ENCODE results near the gene PCMT1. TPM values are rescaled to one million over a fixed set of nuclear protein-coding genes. Genes with fewer than 3 reads are reported as not detected.

The PCMT1 gene
- total RNA-seq, 1 donor from 2014 or later: 58.5 TPM

- DNase-seq (ENCODE audit: low spot score): no peak
- no peak for TF ChIP-seq CTCF (IDR thresholded peaks at IDR 0.05; ENCODE audit: unreplicated experiment)
- no peak overlapping the region for H3K4me3 Mint-ChIP-seq (ENCODE audit: unreplicated experiment)
- no peaks in the 10 kb centered on the region for H3K4me1 Mint-ChIP-seq (ENCODE audit: unreplicated experiment)
- H3K9me3 Mint-ChIP-seq (ENCODE audit: unreplicated experiment): no peaks in the 10 kb centered on the region
- peaks cover 9% of the 10 kb centered on the region for H3K36me3 Mint-ChIP-seq (ENCODE audit: low read depth, unreplicated experiment)
- no peak overlapping the region for H3K27ac Mint-ChIP-seq (ENCODE audit: unreplicated experiment)
- no peaks in the 10 kb centered on the region for H3K27me3 Mint-ChIP-seq (ENCODE audit: unreplicated experiment)
These were observed 11.9 kb downstream of the PCMT1 start for GRCh38 chr6:149761438-149761837.

GRCh38 chr6:149763866-149764265, 14.3 kb downstream of the PCMT1 start:
- Mint-ChIP-seq H3K4me3 (ENCODE audit: unreplicated experiment) (no peak overlapping the region), H3K27ac (ENCODE audit: unreplicated experiment) (no peak overlapping the region), H3K9me3 (ENCODE audit: unreplicated experiment) (no peaks in the 10 kb centered on the region), H3K4me1 (ENCODE audit: unreplicated experiment) (no peaks in the 10 kb centered on the region), H3K27me3 (ENCODE audit: unreplicated experiment) (no peaks in the 10 kb centered on the region), H3K36me3 (ENCODE audit: low read depth, unreplicated experiment) (peaks cover 14% of the 10 kb centered on the region)
- no peak for TF ChIP-seq CTCF (IDR thresholded peaks at IDR 0.05; ENCODE audit: unreplicated experiment)
- no peak for DNase-seq (ENCODE audit: low spot score)

GRCh38 chr6:149766156-149766769, 16.7 kb downstream of the PCMT1 start:
- H3K27me3 Mint-ChIP-seq (ENCODE audit: unreplicated experiment): peaks cover 1% of the 10 kb centered on the region
- H3K27ac Mint-ChIP-seq (ENCODE audit: unreplicated experiment): no peak overlapping the region
- no peak for TF ChIP-seq CTCF (IDR thresholded peaks at IDR 0.05; ENCODE audit: unreplicated experiment)
- H3K9me3 Mint-ChIP-seq (ENCODE audit: unreplicated experiment): no peaks in the 10 kb centered on the region
- peaks cover 17% of the 10 kb centered on the region for H3K36me3 Mint-ChIP-seq (ENCODE audit: low read depth, unreplicated experiment)
- no peak overlapping the region for H3K4me3 Mint-ChIP-seq (ENCODE audit: unreplicated experiment)
- H3K4me1 Mint-ChIP-seq (ENCODE audit: unreplicated experiment): no peaks in the 10 kb centered on the region
- DNase-seq (ENCODE audit: low spot score): no peak

- Mint-ChIP-seq H3K27me3 (ENCODE audit: unreplicated experiment) (peaks cover 1% of the 10 kb centered on the region), H3K9me3 (ENCODE audit: unreplicated experiment) (no peaks in the 10 kb centered on the region), H3K4me1 (ENCODE audit: unreplicated experiment) (no peaks in the 10 kb centered on the region), H3K27ac (ENCODE audit: unreplicated experiment) (no peak overlapping the region), H3K36me3 (ENCODE audit: low read depth, unreplicated experiment) (peaks cover 17% of the 10 kb centered on the region), H3K4me3 (ENCODE audit: unreplicated experiment) (no peak overlapping the region)
- no peak for TF ChIP-seq CTCF (IDR thresholded peaks at IDR 0.05; ENCODE audit: unreplicated experiment)
- DNase-seq (ENCODE audit: low spot score): no peak
These were observed 20.1 kb downstream of the PCMT1 start for GRCh38 chr6:149769676-149770075.

GRCh38 chr6:149771185-149771584, 21.6 kb downstream of the PCMT1 start:
- Mint-ChIP-seq H3K9me3 (ENCODE audit: unreplicated experiment) (no peaks in the 10 kb centered on the region), H3K27ac (ENCODE audit: unreplicated experiment) (no peak overlapping the region)
- DNase-seq (ENCODE audit: low spot score): no peak

More at GRCh38 chr6:149771185-149771584, 21.6 kb downstream of the PCMT1 start:
- H3K4me3 Mint-ChIP-seq (ENCODE audit: unreplicated experiment): no peak overlapping the region
- H3K27me3 Mint-ChIP-seq (ENCODE audit: unreplicated experiment): peaks cover 1% of the 10 kb centered on the region
- H3K36me3 Mint-ChIP-seq (ENCODE audit: low read depth, unreplicated experiment): peaks cover 12% of the 10 kb centered on the region
- H3K4me1 Mint-ChIP-seq (ENCODE audit: unreplicated experiment): no peaks in the 10 kb centered on the region
- no peak for TF ChIP-seq CTCF (IDR thresholded peaks at IDR 0.05; ENCODE audit: unreplicated experiment)

All from endothelial cell (in vitro differentiated cells).